GM21447 (cell line): Measurements from ENCODE around the gene EDDM13.
"Not testable (repeated sequence)": the region's sequence is repeated elsewhere in the genome, so short reads cannot be mapped to it uniquely, and the experiment has no call there.

Experiments
- ATAC-seq: cut with Tn5 transposase; IDR thresholded peaks from one replicate; pipeline ENCODE4 v1.9.1; 2021; ENCODE audit not compliant: unreplicated experiment

Gene EDDM13

GRCh38 chr19:56272161-56272798 is at the start of gene EDDM13:
Gene EDDM13 (plus strand): TSS chr19:56272748. CDS start chr19:56272835, 87 bp downstream.
- ATAC-seq: no peak

GRCh38 chr19:56222901-56223300 is 49.6 kb upstream of the EDDM13 start:
- ATAC-seq: no peak

- no peak for ATAC-seq
Observed at GRCh38 chr19:56223481-56223880, 49.1 kb upstream of the EDDM13 start.

- ATAC-seq: no peak
Observed at GRCh38 chr19:56245121-56245740, 27.3 kb upstream of the EDDM13 start.

- not testable (repeated sequence) for ATAC-seq
Observed at GRCh38 chr19:56245764-56246163, 26.8 kb upstream of the EDDM13 start.

- ATAC-seq: not testable (repeated sequence)
Observed at GRCh38 chr19:56248736-56249338, 23.7 kb upstream of the EDDM13 start.

GRCh38 chr19:56252699-56253422 is 19.7 kb upstream of the EDDM13 start:
- ATAC-seq: no peak

GRCh38 chr19:56253737-56254136 is 18.8 kb upstream of the EDDM13 start:
- no peak for ATAC-seq

- ATAC-seq: no peak
Observed at GRCh38 chr19:56258272-56258671, 14.3 kb upstream of the EDDM13 start.

GRCh38 chr19:56261145-56261544 is 11.4 kb upstream of the EDDM13 start:
- no peak for ATAC-seq

GRCh38 chr19:56261932-56262331 is 10.6 kb upstream of the EDDM13 start:
- not testable (repeated sequence) for ATAC-seq

- no peak for ATAC-seq
Observed at GRCh38 chr19:56263319-56263718, 9.2 kb upstream of the EDDM13 start.

GRCh38 chr19:56266051-56266450 is 6.5 kb upstream of the EDDM13 start:
- ATAC-seq: no peak

GRCh38 chr19:56269348-56269747 is 3.2 kb upstream of the EDDM13 start:
- ATAC-seq: no peak

GRCh38 chr19:56270676-56271075 is 1.9 kb upstream of the EDDM13 start:
- no peak for ATAC-seq

- no peak for ATAC-seq
Observed at GRCh38 chr19:56271151-56271550, 1.4 kb upstream of the EDDM13 start.

- no peak for ATAC-seq
Observed at GRCh38 chr19:56273563-56274117, 1.1 kb downstream of the EDDM13 start.

- no peak for ATAC-seq
Observed at GRCh38 chr19:56282809-56283208, 10.3 kb downstream of the EDDM13 start.

GRCh38 chr19:56284746-56285145 is 12.2 kb downstream of the EDDM13 start:
- no peak for ATAC-seq

- ATAC-seq: no peak
Observed at GRCh38 chr19:56290104-56290503, 17.6 kb downstream of the EDDM13 start.

GRCh38 chr19:56291867-56292266 is 19.3 kb downstream of the EDDM13 start:
- ATAC-seq: no peak
